OCI-LY7 (cell line): Measurements from ENCODE around the gene CDH19.

Experiments used
- CTCF ChIP-seq: fragments of 200-600 bp; sonication (generic); conservative IDR thresholded peaks from 2 replicates; pipeline ENCODE4 v1.5.1; 2014; ENCODE audit warnings: mild to moderate bottlenecking, antibody characterized with exemption, low read length, moderate library complexity, mixed read lengths
- EZH2phosphoT487 ChIP-seq: fragments of 200-600 bp; sonication (generic); IDR thresholded peaks from 2 replicates; pipeline ENCODE4 v1.6.1; 2018; ENCODE audit warnings: low read depth, borderline replicate concordance, mild to moderate bottlenecking, mixed run types, antibody characterized with exemption, low read length, moderate library complexity, mixed read lengths

- no peak for TF ChIP-seq EZH2phosphoT487
- no peak for TF ChIP-seq CTCF
Measured at GRCh38 chr18:66508937-66509336, 95.0 kb downstream of the CDH19 start.
